Endothelial cell of umbilical vein (primary cell): Measurements from ENCODE around the gene CD5L. TPM values are rescaled to one million over a fixed set of nuclear protein-coding genes. Genes with fewer than 3 reads are reported as not detected.

ENCODE experiments used
- BruUV-seq: library from RNA; stranded (reverse); fragments of 400-500 nt; replicated peaks from 2 replicates; lab custom pipeline; 2021; lab: Mats Ljungman, UMichigan
- CTCF ChIA-PET: fragments of 300-600, 350-600 bp; sonication (Branson Sonifier 250); formaldehyde crosslinking; loops from one replicate; lab custom pipeline; 2021; ENCODE audit warnings: antibody characterized with exemption, inconsistent platforms; lab: Charles Lee
- POLR2A ChIA-PET: fragments of 300-600, 350-600 bp; sonication (Branson Sonifier 250); formaldehyde crosslinking; loops from one replicate; lab custom pipeline; 2021; ENCODE audit warnings: antibody characterized with exemption, inconsistent platforms; lab: Charles Lee
- DNase-seq: peaks from one replicate; pipeline ENCODE4 v3.0.0-alpha.2; 2011; ENCODE audit warnings: low read depth, low spot score
- FAIRE-seq: peaks from 2 replicates; lab custom pipeline; 2011; peaks lifted over from hg19 to GRCh38; lab: Jason Lieb, UNC
- H2AFZ ChIP-seq: 2 replicates; pipeline ENCODE4 v1.6.0; 2012; ENCODE audit warnings: low read depth, low read length, control low read depth, inconsistent platforms
- H3K27ac ChIP-seq: 2 replicates; pipeline ENCODE4 v1.5.1; 2011; ENCODE audit warnings: low read depth, mild to moderate bottlenecking, control low read depth, low read length, moderate library complexity; ENCODE audit not compliant: insufficient read depth
- H3K27me3 ChIP-seq, 2 experiments: 2 replicates each; pipeline versions ENCODE4 v1.6.0 to v1.6.1; 2011; ENCODE audit warnings: low read length in 2 of 2, mixed read lengths in 1 of 2; ENCODE audit not compliant: control insufficient read depth in 2 of 2, insufficient read depth in 2 of 2
- H3K36me3 ChIP-seq, 2 experiments: 2 replicates in 1 of 2; 3 replicates in 1 of 2; pipeline ENCODE4 v1.5.1; 2011; ENCODE audit warnings: low read length in 2 of 2, mild to moderate bottlenecking in 1 of 2, moderate library complexity in 1 of 2; ENCODE audit not compliant: control insufficient read depth in 2 of 2, insufficient read depth in 2 of 2; ENCODE audit errors: extremely low read depth in 1 of 2
- H3K4me1 ChIP-seq: 3 replicates; pipeline ENCODE4 v1.5.1; 2011; ENCODE audit warnings: mild to moderate bottlenecking, low read length; ENCODE audit not compliant: control insufficient read depth, insufficient read depth; ENCODE audit errors: extremely low read depth
- H3K4me2 ChIP-seq: 2 replicates; pipeline ENCODE4 v1.6.1; 2011; ENCODE audit warnings: low read length, control low read depth, mixed read lengths; ENCODE audit not compliant: insufficient read depth
- H3K4me3 ChIP-seq, 3 experiments: fragments of 200-600 bp in 1 of 3; sonication (generic), shearing (Covaris generic) in 1 of 3; replicated peaks in 1 of 3; 2 replicates each; pipeline ENCODE4 v1.5.1; 2011 to 2016; ENCODE audit warnings: control low read depth in 3 of 3, low read length in 3 of 3, mild to moderate bottlenecking in 2 of 3, inconsistent platforms in 1 of 3, low read depth in 1 of 3, moderate library complexity in 1 of 3; ENCODE audit not compliant: insufficient read depth in 1 of 3
- H3K79me2 ChIP-seq: 2 replicates; pipeline ENCODE4 v1.6.0; 2012; ENCODE audit warnings: low read length, inconsistent platforms; ENCODE audit not compliant: control insufficient read depth, insufficient read depth
- H3K9ac ChIP-seq: replicated peaks from 2 replicates; pipeline ENCODE3; 2011; ENCODE audit warnings: low read length, control low read depth; ENCODE audit not compliant: insufficient read depth; ENCODE audit errors: extremely low read depth
- H3K9me1 ChIP-seq: replicated peaks from 3 replicates; pipeline ENCODE4 v1.6.0; 2011; ENCODE audit warnings: mild to moderate bottlenecking, low read length; ENCODE audit not compliant: control insufficient read depth, insufficient read depth; ENCODE audit errors: extremely low read depth
- H3K9me3 ChIP-seq: replicated peaks from 2 replicates; pipeline ENCODE4 v1.5.1; 2012; ENCODE audit warnings: low read length, inconsistent platforms; ENCODE audit not compliant: control insufficient read depth, insufficient read depth
- H4K20me1 ChIP-seq: replicated peaks from 2 replicates; pipeline ENCODE3; 2011; ENCODE audit warnings: mild to moderate bottlenecking, low read length; ENCODE audit not compliant: control insufficient read depth, insufficient read depth; ENCODE audit errors: extremely low read depth
- EZH2 ChIP-seq: IDR thresholded peaks from 2 replicates; pipeline ENCODE4 v1.6.1; 2012; ENCODE audit warnings: borderline replicate concordance, low read depth, mild to moderate bottlenecking, moderate library complexity, low read length, inconsistent platforms; ENCODE audit not compliant: severe bottlenecking
- GATA2 ChIP-seq: IDR thresholded peaks from 2 replicates; pipeline ENCODE4 v1.7.0; 2011; ENCODE audit warnings: low read depth, mild to moderate bottlenecking, moderate library complexity, mixed read lengths, low read length; ENCODE audit not compliant: insufficient read length, insufficient read depth
- JUN ChIP-seq: IDR thresholded peaks from 2 replicates; pipeline ENCODE4 v1.6.1; 2011; ENCODE audit warnings: borderline replicate concordance, low read depth; ENCODE audit not compliant: insufficient read length, insufficient read depth
- MYC ChIP-seq: IDR thresholded peaks from one replicate; pipeline ENCODE4 v1.6.1; 2011; ENCODE audit warnings: mild to moderate bottlenecking, low read depth, low read length
- POLR2A ChIP-seq: IDR thresholded peaks from 2 replicates; pipeline ENCODE4 v1.6.1; 2012; ENCODE audit warnings: low read depth, mild to moderate bottlenecking, control low read depth, low read length
- POLR2AphosphoS5 ChIP-seq: IDR thresholded peaks from 2 replicates; pipeline ENCODE4 v1.6.1; 2012; ENCODE audit warnings: low read depth, mild to moderate bottlenecking, control low read depth, low read length, moderate library complexity; ENCODE audit not compliant: insufficient read depth
- dilution Hi-C: fragments of 300-500 bp; cut with MboI; formaldehyde crosslinking; loops from one replicate; pipeline ENCODE4 v1.15.0; 2019; ENCODE audit warnings: low sequenced_read_pairs; ENCODE audit not compliant: extremely low pct_ligation_motif_present
- intact Hi-C: fragments of 100-400 bp; cut with micrococcal nuclease; formaldehyde crosslinking; loops from one replicate; pipeline ENCODE4 v1.10.0; 2022
- polyA plus RNA-seq, 4 experiments: library from polyadenylated mRNA; depleted of rRNA in 3 of 4; stranded (reverse) in 3 of 4; unstranded in 1 of 4; fragments of >200 nt; gene quantifications; 2 replicates each; pipeline versions ENCODE4 v1.2.1 to v1.2.3, GENCODE V29; 2011 to 2012; ENCODE audit warnings: missing spikeins in 1 of 4
- total RNA-seq: library from RNA; stranded (reverse); gene quantifications from 2 replicates; pipeline ENCODE4 v1.2.3, GENCODE V29; 2021
- TF ChIP-seq, protein P1 (sequence below), 2 donors: IDR thresholded peaks; 1 replicate in 1 of 2; 2 replicates in 1 of 2; pipeline ENCODE4 v1.5.1; 2011; ENCODE audit warnings: low read length in 2 of 2, mild to moderate bottlenecking in 2 of 2, moderate library complexity in 2 of 2, control low read depth in 1 of 2, inconsistent platforms in 1 of 2, low read depth in 1 of 2; ENCODE audit not compliant: insufficient read depth in 1 of 2; ENCODE audit errors: extremely low read depth in 1 of 2
- TF ChIP-seq, protein P2 (sequence below): IDR thresholded peaks from 2 replicates; pipeline ENCODE4 v1.6.1; 2011; ENCODE audit not compliant: insufficient read depth, insufficient read length

The CD5L gene
- total and polyA plus RNA-seq, 2 donors (not counting 3 experiments of a cell fraction or from before 2014, with no cell fraction given): not detected

GRCh38 chr1:157878059-157878458 lies 36.5 kb upstream of the CD5L start:
- Histone ChIP-seq H2AFZ (no peak overlapping the region), H4K20me1 (no peaks in the 10 kb centered on the region), H3K9me3 (no peaks in the 10 kb centered on the region), H3K79me2 (no peaks in the 10 kb centered on the region), H3K9me1 (no peaks in the 10 kb centered on the region), H3K4me1 (no peaks in the 10 kb centered on the region), H3K9ac (no peak overlapping the region), H3K36me3 (no peaks in the 10 kb centered on the region), H3K4me2 (no peak overlapping the region), H3K27me3 (peaks cover 0 to 2% of the 10 kb centered on the region in 2 experiments), H3K4me3 (no peak overlapping the region), H3K27ac (no peak overlapping the region)
- TF ChIP-seq EZH2 (no peak), POLR2A (no peak), POLR2AphosphoS5 (no peak), GATA2 (no peak), JUN (no peak), MYC (no peak)
- TF ChIP-seq, protein P1, sequence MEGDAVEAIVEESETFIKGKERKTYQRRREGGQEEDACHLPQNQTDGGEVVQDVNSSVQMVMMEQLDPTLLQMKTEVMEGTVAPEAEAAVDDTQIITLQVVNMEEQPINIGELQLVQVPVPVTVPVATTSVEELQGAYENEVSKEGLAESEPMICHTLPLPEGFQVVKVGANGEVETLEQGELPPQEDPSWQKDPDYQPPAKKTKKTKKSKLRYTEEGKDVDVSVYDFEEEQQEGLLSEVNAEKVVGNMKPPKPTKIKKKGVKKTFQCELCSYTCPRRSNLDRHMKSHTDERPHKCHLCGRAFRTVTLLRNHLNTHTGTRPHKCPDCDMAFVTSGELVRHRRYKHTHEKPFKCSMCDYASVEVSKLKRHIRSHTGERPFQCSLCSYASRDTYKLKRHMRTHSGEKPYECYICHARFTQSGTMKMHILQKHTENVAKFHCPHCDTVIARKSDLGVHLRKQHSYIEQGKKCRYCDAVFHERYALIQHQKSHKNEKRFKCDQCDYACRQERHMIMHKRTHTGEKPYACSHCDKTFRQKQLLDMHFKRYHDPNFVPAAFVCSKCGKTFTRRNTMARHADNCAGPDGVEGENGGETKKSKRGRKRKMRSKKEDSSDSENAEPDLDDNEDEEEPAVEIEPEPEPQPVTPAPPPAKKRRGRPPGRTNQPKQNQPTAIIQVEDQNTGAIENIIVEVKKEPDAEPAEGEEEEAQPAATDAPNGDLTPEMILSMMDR (IDR thresholded peaks at IDR 0.05; ENCODE audit: extremely low read depth in 1 of 2, insufficient read depth in 1 of 2, low read depth in 1 of 2, low read length in 2 of 2): peak in 1 of 2 donors; percentile 28
- TF ChIP-seq, protein P2, sequence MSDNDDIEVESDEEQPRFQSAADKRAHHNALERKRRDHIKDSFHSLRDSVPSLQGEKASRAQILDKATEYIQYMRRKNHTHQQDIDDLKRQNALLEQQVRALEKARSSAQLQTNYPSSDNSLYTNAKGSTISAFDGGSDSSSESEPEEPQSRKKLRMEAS: no peak
- ChIA-PET CTCF (interaction anchor here (0.6 to 1.6 kb wide), 13 partner anchors 14 to 1193 kb away, joined by 3 to 79 read pairs (median 4); no protein-coding TSS in a partner anchor), POLR2A (no interaction called here)
- DNase-seq (peak; percentile 29), FAIRE-seq (peak; percentile 24)
- intact Hi-C loops (loop anchor here (1.0 kb wide), 1 partner anchor 247 kb away; no protein-coding TSS in a partner anchor), dilution Hi-C loops (no loop called here)
- no TSS peak for BruUV-seq
